Measurements from ENCODE around the gene TEX35. TPM values are rescaled to one million over a fixed set of nuclear protein-coding genes. Genes with fewer than 3 reads are reported as not detected.
A peak's percentile ranks its signal among the peaks of the same experiment; 100 is the strongest.

The TEX35 gene
- total RNA-seq, 1 experiment from 2014 or later = not detected

GRCh38 chr1:178531887-178532286, 19.0 kb downstream of the TEX35 start:
- CTCF ChIA-PET = interaction anchor here (1.5 to 2.1 kb wide), 2 partner anchors 221 to 471 kb away, joined by 5 to 7 read pairs; no protein-coding TSS in a partner anchor

DNA sequence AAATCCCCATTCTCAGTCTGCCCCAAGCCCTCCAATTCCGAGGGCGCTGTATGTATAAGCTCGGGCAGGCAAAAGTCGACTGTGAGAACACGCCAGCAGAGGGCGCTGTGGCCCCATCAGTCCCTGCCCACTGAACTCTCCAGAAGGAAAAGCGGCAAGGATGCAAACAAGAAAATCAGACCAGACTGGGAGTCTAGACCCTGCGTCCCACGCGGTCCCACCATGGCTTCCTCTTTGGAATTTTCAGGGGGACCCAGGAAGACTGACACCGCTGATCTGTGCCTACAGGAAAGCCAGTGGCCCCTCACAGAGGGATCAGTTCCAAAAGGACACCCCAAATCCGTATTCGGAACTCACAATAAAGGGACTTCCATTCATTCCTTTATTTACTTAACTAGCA, 19.5 kb downstream of the TEX35 start:
- no TSS peak for BruUV-seq (replicated peaks)
- DNase-seq (peak; percentile 85), ATAC-seq (peak; percentile 42)
- Histone ChIP-seq H3K9me2 (replicated peaks; ENCODE audit: low read length) (no peaks in the 10 kb centered on the region), H3K9ac (ENCODE audit: low read length) (peak overlapping the region; percentile 39; the same call in 1 of the 2 replicates), H4K20me1 (ENCODE audit: low read length) (no peaks in the 10 kb centered on the region), H3K4me1 (ENCODE audit: insufficient read depth, low read length) (peaks cover 45% of the 10 kb centered on the region), H3K27ac (ENCODE audit: low read length) (no peak overlapping the region), H3F3A (ENCODE audit: low read length, unreplicated experiment) (no peaks in the 10 kb centered on the region), H3K4me2 (ENCODE audit: low read length) (peak overlapping the region; percentile 80), H3K4me3 (ENCODE audit: low read length) (peak overlapping the region; percentile 46; the same call in 1 of the 2 replicates), H3K9me3 (ENCODE audit: low read length) (no peaks in the 10 kb centered on the region), H3K27me3 (ENCODE audit: low read length) (no peaks in the 10 kb centered on the region), H2AFZ (ENCODE audit: low read length) (peak overlapping the region; percentile 78), H3K36me3 (ENCODE audit: low read depth, low read length) (no peaks in the 10 kb centered on the region), H3K79me2 (ENCODE audit: low read length) (no peaks in the 10 kb centered on the region)
- intact Hi-C loops (cut with micrococcal nuclease) = loop anchor here (2.0 to 10.0 kb wide), 3 partner anchors 220 to 468 kb away; no protein-coding TSS in a partner anchor
- TF ChIP-seq EZH2 (IDR thresholded peaks at IDR 0.05; ENCODE audit: low read length, unreplicated experiment) (no peak), EZH2phosphoT487 (IDR thresholded peaks at IDR 0.05; ENCODE audit: borderline replicate concordance, low read length) (no peak), CTCF (conservative IDR thresholded peaks at IDR 0.05; ENCODE audit: low read depth, low read length) (peak; percentile 82)
- ChIA-PET CTCF (interaction anchor here (1.5 to 2.1 kb wide), 2 partner anchors 222 to 470 kb away, joined by 5 to 7 read pairs; no protein-coding TSS in a partner anchor), POLR2A (ENCODE audit: unreplicated experiment) (no interaction called here)

More at GRCh38 chr1:178531887-178532286, 19.0 kb downstream of the TEX35 start:
- DNase-seq (no peak), ATAC-seq (no peak)
- no TSS peak for BruUV-seq (replicated peaks)
- H3F3A ChIP-seq (ENCODE audit: low read length, unreplicated experiment) = no peaks in the 10 kb centered on the region
- H3K79me2 ChIP-seq (ENCODE audit: low read length) = no peaks in the 10 kb centered on the region
- H4K20me1 ChIP-seq (ENCODE audit: low read length) = no peaks in the 10 kb centered on the region
- H3K9ac ChIP-seq (ENCODE audit: low read length) = no peak overlapping the region
- POLR2A ChIA-PET (ENCODE audit: unreplicated experiment) = no interaction called here
- H3K9me2 ChIP-seq (replicated peaks; ENCODE audit: low read length) = no peaks in the 10 kb centered on the region
- H3K4me2 ChIP-seq (ENCODE audit: low read length) = no peak overlapping the region
- TF ChIP-seq EZH2phosphoT487 (IDR thresholded peaks at IDR 0.05; ENCODE audit: borderline replicate concordance, low read length) (no peak), CTCF (conservative IDR thresholded peaks at IDR 0.05; ENCODE audit: low read depth, low read length) (no peak), EZH2 (IDR thresholded peaks at IDR 0.05; ENCODE audit: low read length, unreplicated experiment) (no peak)
- intact Hi-C loops (cut with micrococcal nuclease) = loop anchor here (2.0 to 10.0 kb wide), 3 partner anchors 220 to 469 kb away; no protein-coding TSS in a partner anchor
- no peak overlapping the region for H3K4me3 ChIP-seq (ENCODE audit: low read length)
- no peak overlapping the region for H3K27ac ChIP-seq (ENCODE audit: low read length)
- H2AFZ ChIP-seq (ENCODE audit: low read length) = peak overlapping the region; percentile 78
- H3K4me1 ChIP-seq (ENCODE audit: insufficient read depth, low read length) = peaks cover 40% of the 10 kb centered on the region
- H3K9me3 ChIP-seq (ENCODE audit: low read length) = no peaks in the 10 kb centered on the region
- no peaks in the 10 kb centered on the region for H3K27me3 ChIP-seq (ENCODE audit: low read length)
- H3K36me3 ChIP-seq (ENCODE audit: low read depth, low read length) = no peaks in the 10 kb centered on the region

All from PC-3 (cell line).